CD4-positive, alpha-beta T cell (primary cell): Measurements from ENCODE around the gene PDE12. TPM values are rescaled to one million over a fixed set of nuclear protein-coding genes. Genes with fewer than 3 reads are reported as not detected.
"Not testable (repeated sequence)": the region's sequence is repeated elsewhere in the genome, so short reads cannot be mapped to it uniquely, and the experiment has no call there.

Experiments
- ATAC-seq: fragments of 200-7000 bp; cut with Tn5 transposase; one replicate; pipeline ENCODE4 v1.10.0; 2022; ENCODE audit warnings: mild to moderate bottlenecking; ENCODE audit not compliant: poor library complexity
- CTCF ChIA-PET: fragments of 350-600 bp; sonication (Branson Sonifier 250); formaldehyde crosslinking; loops from one replicate; lab custom pipeline; 2021; ENCODE audit warnings: antibody characterized with exemption, inconsistent platforms; lab: Charles Lee
- POLR2A ChIA-PET: fragments of 350-600 bp; sonication (Branson Sonifier 250); formaldehyde crosslinking; loops from one replicate; lab custom pipeline; 2021; ENCODE audit warnings: antibody characterized with exemption, inconsistent platforms; lab: Charles Lee
- DNase-seq, 14 experiments: peaks; one replicate each; pipeline ENCODE4 v3.0.0-alpha.2; 2013 to 2020; ENCODE audit warnings: mixed read lengths in 2 of 14
- H3K27ac ChIP-seq, 2 donors: one replicate each; pipeline versions ENCODE4 v1.5.1 to v1.7.0; 2013; ENCODE audit warnings: low read length in 2 of 2, low read depth in 1 of 2, mild to moderate bottlenecking in 1 of 2
- H3K27me3 ChIP-seq, 2 experiments: 1 replicate in 1 of 2; 2 replicates in 1 of 2; pipeline versions ENCODE4 v1.6.1 to v1.7.0; 2013; ENCODE audit warnings: low read length in 2 of 2, control low read depth in 1 of 2, mild to moderate bottlenecking in 1 of 2, moderate library complexity in 1 of 2; ENCODE audit not compliant: insufficient read depth in 2 of 2, control insufficient read depth in 1 of 2
- H3K36me3 ChIP-seq: one replicate; pipeline ENCODE4 v1.6.1; 2013; ENCODE audit warnings: low read length, control low read depth; ENCODE audit not compliant: insufficient read depth
- H3K4me1 ChIP-seq: one replicate; pipeline ENCODE4 v1.6.1; 2013; ENCODE audit warnings: low read length, control low read depth; ENCODE audit not compliant: insufficient read depth
- H3K4me3 ChIP-seq: one replicate; pipeline ENCODE4 v1.5.1; 2013; ENCODE audit warnings: mild to moderate bottlenecking, low read length, moderate library complexity
- H3K9me3 ChIP-seq, 2 experiments: 1 replicate in 1 of 2; 2 replicates in 1 of 2; pipeline versions ENCODE4 v1.6.1 to v1.7.0; 2013; ENCODE audit warnings: low read length in 2 of 2, mild to moderate bottlenecking in 2 of 2, control low read depth in 1 of 2, moderate library complexity in 1 of 2; ENCODE audit not compliant: control insufficient read depth in 1 of 2, insufficient read depth in 1 of 2
- H3K27ac Mint-ChIP-seq: one replicate; pipeline ENCODE4 v1.8.0; 2020; ENCODE audit warnings: mixed read lengths
- H3K27me3 Mint-ChIP-seq: one replicate; pipeline ENCODE4 v1.8.0; 2021; ENCODE audit warnings: mixed read lengths
- H3K36me3 Mint-ChIP-seq: one replicate; pipeline ENCODE4 v1.8.0; 2021; ENCODE audit warnings: low read depth, mixed read lengths
- H3K4me1 Mint-ChIP-seq: one replicate; pipeline ENCODE4 v1.8.0; 2021; ENCODE audit warnings: low read depth, mixed read lengths
- H3K4me3 Mint-ChIP-seq: one replicate; pipeline ENCODE4 v1.8.0; 2020; ENCODE audit warnings: mild to moderate bottlenecking, mixed read lengths
- H3K9me3 Mint-ChIP-seq: one replicate; pipeline ENCODE4 v1.8.0; 2020; ENCODE audit warnings: mixed read lengths
- CTCF ChIP-seq: fragments of 200-600 bp; IDR thresholded peaks from one replicate; pipeline ENCODE4 v1.8.0; 2022; ENCODE audit warnings: antibody characterized with exemption, mild to moderate bottlenecking
- intact Hi-C, 2 experiments: fragments of 100-400 bp; cut with DNase I in 1 of 2; cut with micrococcal nuclease in 1 of 2; formaldehyde crosslinking; loops; one replicate each; pipeline versions ENCODE4 v1.15.1 to v1.9.0; 2023 to 2025; cut with DNase I, micrococcal nuclease
- total RNA-seq, 174 experiments: library from RNA in 2 of 174; stranded (reverse) in 2 of 174; gene quantifications; one replicate each; pipeline ENCODE4 v1.2.3 and lab custom pipeline; 2021 to 2026

PDE12 gene
- total RNA-seq, 2 experiments from 2014 or later: 40.5 to 40.9 TPM

DNA sequence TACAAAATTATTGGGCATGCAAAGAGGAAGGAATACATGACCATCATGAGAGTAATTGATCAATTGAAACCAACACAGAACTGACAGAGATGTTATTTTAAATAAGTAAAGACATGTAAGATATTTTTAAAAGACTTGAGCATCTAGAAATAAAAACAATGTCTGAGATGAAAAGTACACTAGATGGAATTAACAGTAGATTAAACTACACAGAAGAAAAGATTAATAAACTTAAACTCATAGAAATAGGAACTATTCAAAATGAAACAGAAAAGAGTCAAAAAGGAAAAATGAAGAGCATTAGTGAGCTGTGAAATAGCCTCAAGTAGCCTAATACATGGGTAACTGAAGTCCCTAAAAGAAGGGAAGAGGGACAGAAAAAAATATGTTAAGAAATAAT, 49.6 kb downstream of the PDE12 start:
- TF ChIP-seq CTCF: no peak
- Histone ChIP-seq H3K4me1 (no peaks in the 10 kb centered on the region), H3K27me3 (no peaks in the 10 kb centered on the region), H3K36me3 (no peaks in the 10 kb centered on the region), H3K4me3 (no peak overlapping the region), H3K9me3 (no peaks in the 10 kb centered on the region), H3K27ac (no peak overlapping the region)
- CTCF ChIA-PET: no interaction called here
- POLR2A ChIA-PET: no interaction called here
- Mint-ChIP-seq H3K27ac (no peak overlapping the region), H3K9me3 (peaks cover 8% of the 10 kb centered on the region), H3K4me1 (peaks cover 6% of the 10 kb centered on the region), H3K27me3 (no peaks in the 10 kb centered on the region), H3K4me3 (no peak overlapping the region), H3K36me3 (peaks cover 49% of the 10 kb centered on the region)
- ATAC-seq: no peak
- intact Hi-C loops: no loop called here
- DNase-seq: no peak

- H3K4me1 Mint-ChIP-seq, H3K9me3 ChIP-seq, POLR2A ChIA-PET, CTCF ChIA-PET, H3K4me3 ChIP-seq, H3K9me3 Mint-ChIP-seq, intact Hi-C loops, H3K36me3 ChIP-seq, DNase-seq, H3K27ac Mint-ChIP-seq, H3K27me3 Mint-ChIP-seq, H3K4me3 Mint-ChIP-seq, H3K4me1 ChIP-seq, H3K27ac ChIP-seq, ATAC-seq, H3K27me3 ChIP-seq: not testable (repeated sequence)
- H3K36me3 Mint-ChIP-seq: peaks cover 47% of the 10 kb centered on the region
Measured at GRCh38 chr3:57611870-57612269, 55.8 kb downstream of the PDE12 start.

- POLR2A ChIA-PET: no interaction called here
- H3K27ac Mint-ChIP-seq: no peak overlapping the region
- CTCF ChIA-PET: interaction anchor here (0.7 kb wide), 1 partner anchor 13 kb away, joined by 3 read pairs; no protein-coding TSS in a partner anchor
Measured at GRCh38 chr3:57616233-57616632, 60.2 kb downstream of the PDE12 start.

More at GRCh38 chr3:57616233-57616632, 60.2 kb downstream of the PDE12 start:
- ATAC-seq (no peak), DNase-seq (no peak)
- no peaks in the 10 kb centered on the region for H3K4me1 ChIP-seq
- intact Hi-C loops: no loop called here
- peaks cover 0 to 5% of the 10 kb centered on the region in 2 experiments for H3K9me3 ChIP-seq
- no peaks in the 10 kb centered on the region for H3K9me3 Mint-ChIP-seq
- H3K27ac ChIP-seq: no peak overlapping the region
- H3K36me3 ChIP-seq: no peaks in the 10 kb centered on the region
- no peak overlapping the region for H3K4me3 ChIP-seq
- no peak for TF ChIP-seq CTCF
- peaks cover 20% of the 10 kb centered on the region for H3K36me3 Mint-ChIP-seq
- H3K4me3 Mint-ChIP-seq: no peak overlapping the region
- H3K27me3 ChIP-seq: no peaks in the 10 kb centered on the region
- H3K4me1 Mint-ChIP-seq: no peaks in the 10 kb centered on the region
- H3K27me3 Mint-ChIP-seq: no peaks in the 10 kb centered on the region

Other genes starting within 250 kb of the PDE12 start
- gene DNAH12, start 11.9 kb upstream of the PDE12 start, total RNA-seq: under 1 TPM in 1 of 2 experiments, not detected in 1; 0.19 TPM
- gene ARF4, start 41.1 kb downstream of the PDE12 start, total RNA-seq: 10 to 100 TPM; 56.7 to 59.9 TPM
- gene DENND6A, start 136.8 kb downstream of the PDE12 start, total RNA-seq: 10 to 100 TPM; 67.2 to 74.4 TPM
- gene SLMAP, start 200.0 kb downstream of the PDE12 start, total RNA-seq: 10 to 100 TPM; 51.3 to 52.2 TPM